Right kidney (tissue), 1 donor: Measurements from ENCODE around the gene PI4KA.
"Not testable (repeated sequence)": the region's sequence is repeated elsewhere in the genome, so short reads cannot be mapped to it uniquely, and the experiment has no call there.

ENCODE experiments used
- DNase-seq: peaks from one replicate; pipeline ENCODE4 v3.0.0-alpha.2; 2016

Gene PI4KA

GRCh38 chr22:20690586-20691317 is 167.9 kb downstream of the PI4KA start:
- not testable (repeated sequence) for DNase-seq

GRCh38 chr22:20687356-20688172 is 171.0 kb downstream of the PI4KA start:
- not testable (repeated sequence) for DNase-seq

DNA sequence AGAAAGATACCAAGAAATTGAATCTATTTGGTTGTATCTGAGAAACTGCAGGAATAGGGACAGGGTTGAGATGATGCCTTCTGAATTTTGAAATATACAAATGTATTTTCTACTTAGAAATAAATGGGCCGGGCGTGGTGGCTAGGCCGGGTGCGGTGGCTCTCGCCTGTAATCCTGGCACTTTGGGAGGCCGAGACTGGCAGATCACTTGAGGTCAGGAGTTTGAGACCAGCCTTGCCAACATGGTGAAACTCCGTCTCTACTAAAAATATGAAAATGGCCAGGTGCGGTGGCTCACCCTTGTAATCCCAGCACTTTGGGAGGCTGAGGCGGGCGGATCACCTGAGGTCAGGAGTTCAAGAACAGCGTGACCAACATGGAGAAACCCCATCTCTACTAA is 172.8 kb downstream of the PI4KA start:
- not testable (repeated sequence) for DNase-seq

- not testable (repeated sequence) for DNase-seq
Observed at GRCh38 chr22:20678792-20679435, 179.7 kb downstream of the PI4KA start.

DNA sequence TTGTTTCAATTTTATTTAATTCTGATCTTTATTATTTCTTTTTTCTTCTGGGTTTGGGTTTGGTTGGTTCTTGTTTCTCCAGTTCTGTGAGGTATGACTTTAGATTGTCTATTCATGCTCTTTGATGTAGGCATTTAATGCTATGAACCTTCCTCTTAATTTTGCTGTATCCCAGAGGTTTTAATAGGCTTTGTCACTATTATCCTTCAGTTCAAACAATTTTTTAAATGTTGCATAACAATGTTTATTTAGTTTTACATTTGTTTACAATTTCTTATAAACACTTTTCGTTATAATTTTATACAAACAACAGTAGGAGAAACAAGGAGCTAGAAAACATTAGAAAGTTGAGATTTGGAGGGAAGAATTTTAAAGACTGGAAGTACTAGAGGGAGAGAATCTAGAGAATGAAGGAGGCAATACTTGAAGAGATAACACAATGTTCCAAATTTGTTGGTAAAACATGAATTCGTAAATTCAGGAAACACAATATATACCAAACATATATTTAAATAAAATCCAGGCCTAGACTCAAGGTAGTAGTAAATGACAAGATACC is 180.8 kb downstream of the PI4KA start:
- DNase-seq = no peak

DNA sequence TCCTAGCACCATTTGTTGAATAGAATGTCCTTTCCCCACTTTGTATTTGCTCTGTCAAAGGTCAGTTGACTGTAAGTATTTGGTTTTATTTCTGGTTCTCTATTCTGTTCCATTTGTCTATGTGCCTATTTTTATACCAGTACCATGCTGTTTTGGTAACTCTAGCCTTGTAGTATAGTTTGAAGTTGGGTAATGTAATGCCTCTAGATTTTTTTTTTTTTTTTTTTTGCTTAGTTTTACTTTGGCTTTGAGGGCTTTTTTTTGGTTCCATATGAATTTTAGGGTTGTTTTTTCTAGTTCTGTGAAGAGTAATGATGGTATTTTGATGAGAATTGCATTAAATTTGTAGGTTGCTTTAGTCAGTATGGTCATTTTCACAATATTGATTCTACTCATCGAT is 183.0 kb downstream of the PI4KA start:
- not testable (repeated sequence) for DNase-seq

DNA sequence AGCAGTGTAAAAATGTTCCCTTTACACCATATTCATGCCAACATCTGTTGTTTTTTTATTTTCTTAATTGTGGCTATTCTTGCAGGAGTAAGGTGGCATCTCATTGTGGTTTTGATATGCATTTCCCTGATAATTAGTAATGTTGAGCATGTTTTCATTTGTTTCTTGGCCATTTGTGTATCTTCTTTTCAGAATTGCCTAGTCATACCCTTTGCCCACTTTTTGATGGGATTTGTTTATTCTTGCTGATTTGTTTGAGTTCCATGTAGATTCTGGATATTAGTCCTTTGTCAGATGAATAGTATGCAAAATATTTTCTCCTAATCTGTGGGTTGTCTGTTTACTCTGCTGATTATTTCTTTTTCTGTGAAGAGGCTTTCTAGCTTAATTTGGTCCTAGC is 183.6 kb downstream of the PI4KA start:
- no peak for DNase-seq

DNA sequence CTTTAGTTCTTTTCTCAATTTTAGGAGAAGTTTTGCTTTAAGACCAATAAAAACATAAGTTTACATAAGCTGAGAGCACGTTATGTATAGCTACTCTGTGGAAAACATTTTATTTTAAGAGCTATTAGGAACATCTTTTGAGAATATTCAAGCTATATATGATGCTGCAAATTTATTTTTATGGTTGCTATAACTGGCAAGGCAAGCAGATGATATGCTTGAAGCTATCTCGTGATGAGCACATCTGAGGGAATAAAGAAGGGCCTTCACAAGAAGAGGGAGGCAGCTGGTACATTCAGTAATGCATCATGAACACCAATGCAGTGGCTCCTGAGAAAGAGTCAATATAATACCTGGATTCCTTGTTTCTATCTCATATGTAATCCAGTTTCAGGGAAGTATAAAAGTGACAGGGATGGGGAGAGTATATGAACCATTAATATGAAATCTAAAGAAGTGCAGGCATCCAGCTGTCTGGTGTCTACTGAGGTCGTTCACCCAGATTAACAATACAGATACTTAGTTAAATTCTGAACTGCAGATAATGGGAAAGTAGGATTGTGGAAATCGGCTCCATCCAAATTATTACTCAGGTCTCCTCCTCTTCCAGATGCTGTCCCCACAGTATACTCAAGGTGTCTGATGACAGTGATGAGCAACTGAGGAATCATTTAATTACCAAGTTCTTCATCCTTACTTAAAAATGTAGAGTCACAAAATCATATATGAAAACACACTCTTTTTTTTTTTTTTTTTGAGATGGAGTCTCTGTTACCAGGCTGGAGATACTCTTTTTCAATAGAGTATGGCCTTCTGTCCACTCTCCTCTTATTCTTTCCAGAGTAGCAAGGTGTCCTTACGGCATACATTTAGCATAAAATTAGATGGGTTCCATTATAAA is 185.1 kb downstream of the PI4KA start:
- no peak for DNase-seq

DNA sequence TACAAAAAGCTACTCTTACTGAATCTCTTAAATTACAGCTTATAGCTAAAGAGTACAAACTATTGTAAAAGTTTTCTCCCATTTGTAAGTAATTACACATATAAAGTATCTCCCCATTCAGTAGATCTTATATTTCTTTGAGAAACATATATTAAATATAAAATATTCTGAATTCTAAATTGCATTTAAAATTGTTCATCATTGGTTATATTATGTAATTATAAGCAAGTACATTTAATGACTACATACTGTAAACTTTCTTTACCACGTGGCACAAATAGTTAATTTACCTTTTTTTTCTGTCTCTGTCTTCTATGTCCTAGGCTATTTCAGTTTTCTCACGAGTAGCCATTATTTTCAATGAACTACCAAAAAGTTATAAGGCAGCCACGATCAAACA is 185.9 kb downstream of the PI4KA start:
- no peak for DNase-seq

DNA sequence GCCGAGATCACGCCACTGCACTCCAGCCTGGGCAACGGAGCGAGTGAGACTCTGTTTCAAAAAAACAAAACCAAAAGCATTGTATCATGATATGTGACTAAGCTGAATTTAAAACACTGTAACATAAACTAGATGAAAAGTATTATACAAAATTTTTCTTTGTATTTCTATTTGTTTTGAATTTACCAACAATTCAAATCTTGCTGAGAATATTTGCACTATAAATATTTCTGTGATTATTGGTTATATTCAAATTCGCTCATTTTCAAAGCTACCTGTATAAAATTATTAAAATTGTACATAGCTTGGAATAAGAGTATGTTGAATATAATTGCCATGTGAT is 186.6 kb downstream of the PI4KA start:
- DNase-seq = no peak

DNA sequence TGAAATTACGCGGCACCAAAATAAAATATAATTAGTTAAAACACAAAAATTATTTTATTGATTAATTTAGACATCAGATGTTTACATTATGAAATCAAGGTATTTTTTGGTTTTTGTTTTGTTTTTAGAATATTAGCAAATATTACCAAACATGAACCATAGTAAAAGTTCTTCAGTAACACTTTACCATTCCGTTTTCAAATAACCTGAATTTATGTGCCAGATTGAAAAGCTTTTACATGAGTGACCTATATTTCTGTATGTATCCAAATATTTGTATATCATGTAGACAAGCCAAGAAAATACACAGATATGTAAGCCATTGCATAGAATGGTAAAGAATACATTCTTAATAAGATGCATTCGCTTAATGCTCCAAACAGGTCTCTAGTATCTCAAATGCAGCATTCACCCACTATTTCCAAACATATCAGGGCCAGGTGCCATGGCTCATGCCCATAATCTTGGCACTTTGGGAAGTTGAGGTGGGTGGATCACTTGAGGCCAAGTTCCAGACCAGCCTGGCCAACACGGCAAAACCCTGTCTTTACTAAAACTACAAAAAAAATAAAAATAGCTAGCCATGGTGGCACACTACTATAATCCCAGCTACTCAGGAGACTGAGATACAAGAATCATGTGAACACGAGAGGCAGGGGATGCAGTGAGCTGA is 187.1 kb downstream of the PI4KA start:
- no peak for DNase-seq

GRCh38 chr22:20670457-20671261 is 188.0 kb downstream of the PI4KA start:
- peak; percentile 29 for DNase-seq

GRCh38 chr22:20669884-20670283 is 188.7 kb downstream of the PI4KA start:
- not testable (repeated sequence) for DNase-seq

GRCh38 chr22:20669471-20669870 is 189.1 kb downstream of the PI4KA start:
- DNase-seq = not testable (repeated sequence)

DNA sequence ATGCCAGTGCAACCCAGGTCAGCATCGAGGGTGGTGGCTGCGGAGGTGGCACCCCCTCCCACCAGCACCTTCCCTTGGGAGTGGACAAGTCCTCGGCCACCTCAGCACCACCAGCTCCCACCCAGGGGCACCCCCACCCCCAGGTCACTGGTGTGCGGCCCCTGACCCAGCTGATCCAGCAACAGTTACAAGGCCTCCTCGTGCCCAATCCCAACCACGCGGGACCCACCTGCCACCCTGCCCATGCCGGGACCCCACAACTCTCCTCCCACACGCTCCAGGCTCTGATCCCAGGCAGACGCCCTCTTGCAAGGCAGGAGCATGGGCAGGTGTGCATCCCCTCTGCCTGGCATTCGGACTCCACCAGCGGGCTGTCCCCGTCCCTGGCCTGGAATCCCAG is 189.8 kb downstream of the PI4KA start:
- DNase-seq = not testable (repeated sequence)

DNA sequence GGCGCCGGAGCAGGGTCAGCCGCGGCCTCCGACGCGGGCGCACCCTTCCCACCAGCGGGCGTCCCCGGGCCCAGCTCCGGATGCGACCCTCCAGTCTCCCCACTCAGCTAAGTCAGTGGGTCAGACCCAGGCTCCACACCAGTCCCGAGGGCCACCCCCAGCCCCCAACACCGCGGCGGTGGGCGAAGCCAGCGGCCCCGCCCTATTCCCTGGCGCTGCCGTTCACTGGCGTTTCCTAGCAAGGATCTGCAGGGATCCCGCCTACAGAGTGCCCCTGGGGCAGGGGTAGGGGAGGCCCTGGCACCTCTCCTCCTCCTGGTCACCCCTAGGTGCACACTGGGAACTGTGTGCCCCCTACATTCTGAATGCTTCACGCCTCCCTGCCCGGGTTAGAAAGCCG is 190.4 kb downstream of the PI4KA start:
- not testable (repeated sequence) for DNase-seq

DNA sequence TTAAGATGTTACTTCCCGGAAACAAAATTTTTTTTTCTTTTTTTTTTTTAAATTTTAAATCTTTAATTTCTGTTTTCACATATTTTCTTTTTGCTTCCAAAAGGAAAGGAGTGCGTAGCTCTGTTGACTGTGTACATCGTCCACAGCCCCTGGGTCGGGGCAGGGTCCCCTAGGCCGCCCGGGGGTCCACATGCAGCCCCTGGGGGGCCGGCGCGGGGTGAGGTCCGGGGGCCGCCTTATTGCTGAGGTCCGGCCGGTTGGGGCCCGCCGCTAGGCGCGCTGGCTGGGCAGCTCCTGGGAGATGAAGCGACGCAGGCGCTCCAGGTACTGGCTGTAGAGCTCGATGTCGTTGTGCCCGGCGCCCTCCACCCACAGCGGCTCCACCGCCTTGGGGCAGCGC is 191.1 kb downstream of the PI4KA start:
- not testable (repeated sequence) for DNase-seq

DNA sequence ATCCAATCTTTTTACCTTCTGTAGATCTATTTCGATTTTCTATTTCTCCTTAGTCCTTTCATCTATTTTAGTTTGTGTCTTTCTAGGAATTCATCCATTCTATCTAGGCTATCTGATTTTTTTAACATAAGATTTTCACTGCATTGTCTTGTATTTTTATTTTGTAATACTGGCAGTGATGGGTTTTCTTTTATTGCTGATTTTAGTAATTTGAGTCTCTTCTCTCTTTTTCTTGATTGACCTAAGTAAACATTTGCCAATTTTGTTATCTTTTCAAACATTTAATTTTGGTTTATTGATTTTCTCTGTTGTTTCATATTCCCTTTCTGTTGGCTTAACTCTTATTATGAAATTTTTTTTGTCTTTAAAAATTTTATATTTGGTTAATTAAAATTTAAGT is 192.1 kb downstream of the PI4KA start:
- no peak for DNase-seq

DNA sequence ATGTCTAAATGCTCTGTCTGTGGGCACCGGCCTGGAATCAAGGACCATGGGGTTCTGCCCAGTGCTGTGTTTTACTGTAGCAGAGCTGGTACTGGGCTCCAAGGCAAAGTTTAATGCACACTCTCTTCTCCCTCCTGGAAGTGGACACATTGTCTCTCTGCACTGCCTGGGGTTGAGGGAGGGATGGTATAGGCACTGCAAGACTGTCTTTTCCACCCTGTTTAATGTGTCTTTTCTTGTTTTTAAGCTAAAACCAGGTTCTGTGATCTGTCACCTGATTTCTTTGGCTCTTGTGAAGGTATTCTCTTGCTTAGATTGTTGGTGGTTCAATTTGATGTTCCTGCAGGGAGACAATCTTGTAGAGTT is 194.0 kb downstream of the PI4KA start:
- DNase-seq = no peak

DNA sequence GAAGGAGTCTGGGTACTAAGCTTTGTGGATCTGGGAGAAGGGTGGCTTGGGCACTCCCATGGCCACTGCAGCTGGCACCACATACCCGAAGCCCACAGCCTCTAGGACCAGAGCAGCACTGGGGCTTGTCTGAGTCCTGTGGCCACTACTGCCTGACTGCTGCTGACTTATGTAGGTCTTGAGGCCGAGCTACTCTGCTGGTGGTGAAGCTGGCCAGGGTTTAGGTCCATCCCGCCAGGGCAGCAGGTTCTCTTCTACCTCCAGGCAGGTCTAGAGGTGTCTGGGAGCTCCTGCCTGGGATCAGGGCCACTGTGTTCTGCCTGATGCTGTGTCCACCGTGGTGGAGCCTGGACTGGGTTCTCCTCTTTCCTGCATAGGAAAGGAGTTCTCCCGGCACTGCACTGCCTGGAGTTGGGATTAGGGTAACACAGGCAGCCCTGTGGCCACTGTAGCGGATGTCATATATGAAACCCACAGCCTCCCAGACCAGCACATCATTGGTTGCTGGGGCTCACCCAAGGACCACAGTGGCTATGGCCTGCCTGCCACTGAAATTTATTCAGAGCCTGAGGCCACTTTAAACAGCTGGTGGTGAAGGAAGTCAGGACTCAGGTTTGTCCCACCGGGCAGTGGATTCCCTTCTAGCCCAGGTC is 194.5 kb downstream of the PI4KA start:
- no peak for DNase-seq
